Non-pigmented ciliary epithelial cell (primary cell): Measurements from ENCODE around the gene MANSC1.
"Not testable (repeated sequence)": the region's sequence is repeated elsewhere in the genome, so short reads cannot be mapped to it uniquely, and the experiment has no call there.

Source experiments
- DNase-seq: peaks from one replicate; pipeline ENCODE4 v3.0.0-alpha.2; 2010; ENCODE audit warnings: low read depth

The MANSC1 gene

DNA sequence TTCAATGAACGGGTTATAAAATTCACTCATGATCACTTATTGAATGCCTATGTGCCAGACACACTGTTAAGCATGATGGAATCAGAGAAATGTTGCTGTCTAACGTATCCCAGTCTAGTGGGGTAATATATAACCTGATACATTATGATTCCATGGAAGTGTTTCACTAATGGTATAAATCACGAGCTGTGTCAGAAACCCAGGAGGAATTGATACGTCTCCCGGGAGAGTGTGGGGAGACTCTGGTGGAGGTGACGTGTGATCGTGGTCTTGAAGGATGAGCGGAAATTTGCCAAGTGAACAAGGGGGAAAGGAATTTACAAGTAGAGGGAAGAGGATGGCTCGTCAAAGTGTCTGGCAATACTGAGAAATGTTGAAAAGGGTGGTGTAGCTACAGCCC is 26.5 kb downstream of the MANSC1 start:
- DNase-seq: no peak

DNA sequence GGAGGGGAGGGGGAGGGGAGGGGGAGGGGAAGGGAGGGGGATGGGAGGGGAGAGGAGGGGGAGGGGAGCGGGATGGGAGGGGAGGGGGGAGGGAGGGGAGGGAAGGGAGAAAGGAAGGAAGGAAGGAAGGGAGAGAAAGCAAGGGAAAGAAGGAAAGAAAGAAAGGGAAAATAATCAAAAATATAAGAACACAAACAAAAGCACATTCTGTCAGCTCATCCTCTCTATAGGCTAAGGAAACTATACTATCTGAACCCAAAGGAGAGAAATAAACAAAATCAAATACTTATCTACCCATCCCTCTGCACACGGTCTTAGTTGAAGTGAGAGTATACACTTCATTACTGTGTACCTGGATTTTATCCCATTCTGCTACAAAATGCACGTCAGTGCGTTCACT is 26.9 kb downstream of the MANSC1 start:
- no peak for DNase-seq

DNA sequence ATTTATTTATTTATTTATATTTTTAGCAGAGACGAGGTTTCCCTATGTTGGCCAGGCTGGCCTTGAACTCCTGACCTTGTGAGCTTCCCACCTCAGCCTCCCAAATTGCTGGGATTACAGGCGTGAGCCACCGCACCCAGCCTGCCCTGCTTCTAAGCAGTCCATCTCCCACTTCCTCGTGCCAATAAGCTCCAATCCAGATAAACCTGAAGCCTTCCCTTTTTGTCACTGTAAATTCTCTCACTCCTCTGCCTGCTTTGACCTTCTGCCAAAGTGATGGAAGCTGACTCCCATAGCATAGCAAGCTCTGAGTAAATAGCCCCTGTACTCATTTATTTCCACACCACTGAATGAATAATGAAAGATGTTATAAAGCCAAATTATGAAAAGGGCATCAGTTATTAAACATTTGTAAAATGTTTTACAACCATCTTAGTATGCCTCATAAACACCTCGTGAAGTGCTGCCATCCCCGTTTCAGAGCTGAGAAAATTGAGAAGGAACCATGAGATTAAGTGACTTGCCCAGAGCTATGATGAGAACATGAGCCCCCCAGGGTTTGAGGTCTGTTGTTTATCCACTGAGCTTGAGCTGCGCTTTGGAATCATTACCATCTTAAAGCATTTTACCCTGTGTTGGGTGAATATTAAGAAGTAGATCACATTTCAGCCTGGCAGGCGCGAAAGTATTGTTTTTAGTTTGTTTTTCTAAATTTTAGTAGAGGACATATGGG is 30.4 kb downstream of the MANSC1 start:
- DNase-seq: no peak

DNA sequence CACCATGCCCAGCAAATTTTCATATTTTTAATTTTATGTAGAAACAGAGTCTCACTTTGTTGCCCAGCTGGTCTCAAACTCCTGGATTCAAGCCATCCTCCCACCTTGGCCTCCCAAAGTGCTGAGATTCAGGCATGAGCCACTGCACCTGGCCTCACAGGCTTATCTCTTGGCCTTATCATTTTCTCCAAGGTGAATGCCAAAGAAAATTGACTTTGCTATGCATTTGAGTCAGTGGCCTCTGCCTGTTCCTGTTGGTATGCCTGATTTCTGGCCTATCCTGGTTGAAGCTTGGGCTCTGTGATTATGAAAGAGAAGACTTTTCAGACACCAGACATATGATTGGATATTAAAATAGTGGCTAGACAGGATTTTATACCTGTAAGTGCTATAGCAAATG is 34.2 kb downstream of the MANSC1 start:
- DNase-seq: no peak

DNA sequence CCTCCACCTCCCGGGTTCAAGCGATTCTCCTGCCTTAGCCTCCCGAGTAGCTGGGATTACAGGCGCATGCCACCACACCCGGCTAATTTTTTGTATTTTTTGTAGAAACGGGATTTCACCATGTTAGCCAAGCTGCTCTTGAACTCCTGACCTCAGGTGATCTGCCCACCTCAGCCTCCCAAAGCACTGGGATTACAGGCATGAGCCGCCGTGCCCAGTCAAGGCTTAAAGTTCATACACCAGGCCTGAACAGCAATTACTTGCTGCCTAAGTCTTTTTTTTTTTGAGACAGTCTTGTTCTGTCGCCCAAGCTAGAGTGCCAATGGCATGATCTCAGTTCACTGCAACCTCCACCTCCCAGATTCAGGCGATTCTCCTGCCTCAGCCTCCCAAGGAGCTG is 39.3 kb downstream of the MANSC1 start:
- DNase-seq: not testable (repeated sequence)

DNA sequence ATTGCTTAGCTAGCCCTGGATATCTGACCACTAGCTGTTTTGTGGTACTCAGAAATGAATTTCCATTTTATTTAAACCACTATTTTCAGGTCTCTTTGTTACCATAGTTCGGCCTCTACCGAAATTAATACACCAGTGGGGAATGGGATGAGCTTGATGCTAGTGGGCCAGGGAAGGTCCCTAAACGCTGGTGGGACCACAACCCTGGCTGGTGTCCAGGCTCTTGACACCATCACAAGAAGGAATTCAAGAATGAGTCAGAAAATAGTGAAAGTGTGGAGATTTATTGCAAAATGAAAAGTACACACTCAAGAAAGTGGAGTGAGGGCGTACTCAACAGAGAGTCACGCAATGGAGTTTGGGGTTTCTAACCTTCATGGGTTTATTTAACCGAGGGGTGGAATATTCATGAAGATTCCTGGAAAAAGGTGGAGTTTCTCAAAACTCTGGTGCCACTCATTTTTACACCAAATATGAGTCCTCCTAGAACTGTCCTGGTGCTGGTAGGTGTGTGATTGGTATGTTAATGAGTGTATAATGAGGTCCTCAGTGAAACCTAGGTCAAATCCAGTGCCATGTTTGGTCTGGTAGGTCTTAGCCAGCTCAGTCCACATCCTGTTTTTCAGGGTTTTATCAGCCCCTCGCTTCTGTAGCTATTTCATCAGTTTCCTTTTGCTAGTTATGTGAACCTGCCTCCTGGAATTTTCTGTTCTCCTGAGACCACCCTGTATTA is 44.3 kb downstream of the MANSC1 start:
- no peak for DNase-seq

DNA sequence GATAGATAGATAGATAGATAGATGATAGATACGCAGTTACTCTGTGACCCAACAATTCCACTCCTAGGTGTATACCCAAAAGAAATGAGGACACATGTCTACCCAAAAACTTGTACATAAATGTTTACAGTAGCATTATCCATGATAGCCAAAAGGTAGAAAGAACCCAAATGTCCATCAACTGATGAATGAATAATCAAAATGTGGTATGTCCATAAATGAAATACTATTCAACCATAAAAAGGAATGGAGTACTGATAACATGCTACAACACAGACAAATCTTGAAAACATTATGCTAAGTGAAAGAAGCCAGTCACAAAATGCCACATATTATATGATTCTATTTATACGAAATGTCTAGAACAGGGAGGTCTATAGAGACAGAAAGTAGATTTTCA is 47.1 kb downstream of the MANSC1 start:
- DNase-seq: no peak

DNA sequence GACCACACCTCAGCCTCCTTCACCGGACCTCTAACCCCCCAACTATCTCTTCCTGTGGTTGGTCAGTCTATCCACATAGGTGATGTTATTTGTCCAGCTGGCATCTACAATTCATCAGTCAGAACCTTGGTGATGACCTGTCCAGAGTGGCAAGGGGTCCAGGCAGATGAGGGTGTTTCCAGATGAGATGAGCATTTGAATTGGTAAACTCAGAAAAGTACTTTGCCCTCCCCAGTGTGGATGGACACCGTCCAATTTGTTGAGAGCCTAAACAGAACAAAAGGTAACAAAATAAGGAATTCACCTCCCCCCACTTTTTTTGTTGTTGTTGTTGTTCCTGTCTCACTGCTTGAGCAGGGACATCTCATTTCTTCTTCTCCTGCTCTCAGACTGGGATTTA is 48.9 kb downstream of the MANSC1 start:
- no peak for DNase-seq

DNA sequence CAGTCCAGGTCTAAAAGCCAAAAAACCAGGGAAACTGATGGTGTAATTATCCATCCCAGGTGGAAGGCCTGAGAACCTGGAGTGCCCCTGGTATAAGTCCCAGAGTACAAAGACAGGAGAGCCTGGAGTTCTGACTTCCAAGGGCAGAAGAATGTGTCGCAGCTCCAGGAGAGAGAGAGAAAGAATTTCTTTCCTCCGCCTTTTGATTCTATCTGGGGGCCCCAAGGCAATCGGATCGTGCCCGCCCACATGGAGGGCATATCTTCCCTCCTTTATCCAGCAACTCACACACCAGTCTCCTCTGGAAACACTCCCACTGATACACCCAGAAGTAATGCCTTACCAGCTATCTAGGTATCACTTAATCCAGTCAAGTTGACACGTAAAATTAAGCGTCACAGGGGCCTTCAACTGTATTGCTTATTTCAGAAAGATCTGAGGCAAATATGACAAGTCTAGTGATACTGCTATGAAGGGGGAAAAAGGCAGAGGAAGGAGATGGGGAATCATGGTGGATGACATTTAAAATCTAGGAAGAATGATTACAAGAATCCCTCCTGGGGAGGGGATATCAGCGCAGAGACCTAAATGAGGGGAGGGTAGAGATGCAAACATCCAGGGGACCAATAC is 52.7 kb downstream of the MANSC1 start:
- DNase-seq: no peak

DNA sequence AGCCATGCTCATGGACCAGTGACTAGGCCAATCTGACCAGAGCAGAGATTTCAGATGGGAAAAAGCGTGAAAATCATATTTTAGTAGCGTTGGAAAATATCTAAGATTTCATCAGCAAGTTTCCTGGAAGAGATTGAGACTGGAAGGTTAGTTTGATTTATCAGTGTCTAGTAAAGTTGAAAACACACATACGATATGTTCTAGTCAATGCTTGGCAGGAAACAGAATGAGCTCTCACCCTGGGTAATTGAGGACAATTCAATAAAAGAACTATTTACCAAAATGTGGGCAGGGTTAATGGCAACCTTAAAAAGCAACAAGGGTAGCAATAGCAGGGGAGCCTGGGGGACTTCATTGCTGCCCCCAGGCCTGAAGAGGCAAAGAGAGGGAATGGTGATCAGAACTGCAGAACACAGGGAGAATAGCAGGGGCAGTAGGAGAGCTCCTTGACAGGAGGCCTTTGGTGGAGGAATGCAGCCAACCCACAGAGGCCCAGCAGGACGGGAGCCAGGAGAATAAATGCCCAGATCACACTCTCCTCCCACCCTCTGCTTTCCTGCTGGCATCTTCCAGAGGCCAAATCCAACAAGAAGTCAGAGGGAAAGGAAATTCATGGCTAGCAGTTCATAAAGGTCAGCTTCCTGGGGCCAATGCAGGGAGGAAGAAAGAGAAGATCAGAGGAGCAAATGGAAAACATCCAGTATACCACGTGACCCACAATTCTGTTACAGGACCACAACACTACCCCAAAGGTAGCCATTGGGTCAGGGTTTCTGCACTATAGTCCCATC is 55.6 kb downstream of the MANSC1 start:
- DNase-seq: no peak

DNA sequence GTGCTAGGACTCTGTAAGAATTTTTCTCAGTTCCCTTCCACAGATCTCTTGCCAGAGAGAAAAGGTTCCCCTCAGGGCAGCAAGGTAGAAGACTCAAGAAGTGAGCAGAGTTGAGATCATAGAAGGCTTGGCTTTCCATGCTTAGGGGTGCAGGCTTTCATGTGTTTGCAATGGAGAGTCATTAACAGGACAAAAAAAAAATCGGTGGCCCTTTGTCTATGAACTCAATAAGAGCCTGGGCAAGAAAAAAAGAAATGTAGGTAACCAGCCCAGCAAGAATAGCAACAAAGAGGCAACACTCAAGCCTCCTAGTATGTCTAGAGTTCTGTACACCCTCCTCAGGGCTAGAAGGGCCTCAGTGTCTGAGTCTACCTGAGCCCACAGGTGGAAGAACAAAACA is 59.8 kb downstream of the MANSC1 start:
- no peak for DNase-seq

DNA sequence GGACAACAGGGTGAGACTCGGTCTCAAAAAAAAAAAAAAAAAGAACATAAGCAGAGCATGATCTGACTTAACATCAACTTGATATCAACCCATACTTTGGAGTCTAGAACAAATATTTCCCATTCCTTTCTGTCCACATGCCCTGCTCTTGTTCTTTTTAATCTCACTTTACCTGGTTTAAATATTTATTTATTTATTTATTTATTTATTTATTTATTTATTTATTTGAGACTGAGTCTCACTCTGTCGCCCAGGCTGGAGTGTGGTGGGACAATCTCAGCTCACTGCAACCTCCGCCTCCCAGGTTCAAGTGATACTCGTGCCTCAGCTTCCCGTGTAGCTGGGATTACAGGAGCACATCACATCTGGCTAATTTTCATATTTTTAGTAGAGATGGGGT is 63.6 kb downstream of the MANSC1 start:
- DNase-seq: no peak

DNA sequence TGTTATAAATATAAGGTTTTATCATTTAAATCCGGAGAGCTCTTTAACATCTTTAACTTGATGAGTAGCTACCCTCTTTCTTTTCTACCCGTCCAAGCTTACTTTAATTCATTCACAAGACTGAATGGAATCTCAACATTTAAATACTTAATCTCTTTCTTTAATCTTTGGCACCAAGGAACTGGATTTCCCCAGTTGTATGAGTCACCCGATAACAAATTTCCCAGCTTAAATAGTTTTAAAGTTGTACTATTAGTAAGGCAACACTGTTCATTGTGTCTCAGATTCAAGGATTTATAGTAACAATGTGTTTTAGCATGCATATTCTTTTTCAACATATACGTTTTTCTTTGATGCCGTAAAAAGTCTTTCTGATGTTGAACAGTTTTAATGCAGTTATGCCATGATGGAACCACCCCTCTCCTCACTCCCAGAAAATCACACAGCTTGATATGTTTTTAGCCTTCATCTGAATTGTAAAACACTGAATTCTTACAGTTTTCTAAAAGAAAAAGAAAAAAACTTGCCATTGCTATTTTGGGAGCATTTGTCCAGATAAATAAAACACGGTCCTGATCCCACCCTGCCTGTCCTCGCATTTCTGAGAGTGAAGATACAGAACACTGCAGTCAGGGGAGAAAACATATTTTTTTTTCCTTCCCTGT is 67.1 kb downstream of the MANSC1 start:
- peak; percentile 52 for DNase-seq

DNA sequence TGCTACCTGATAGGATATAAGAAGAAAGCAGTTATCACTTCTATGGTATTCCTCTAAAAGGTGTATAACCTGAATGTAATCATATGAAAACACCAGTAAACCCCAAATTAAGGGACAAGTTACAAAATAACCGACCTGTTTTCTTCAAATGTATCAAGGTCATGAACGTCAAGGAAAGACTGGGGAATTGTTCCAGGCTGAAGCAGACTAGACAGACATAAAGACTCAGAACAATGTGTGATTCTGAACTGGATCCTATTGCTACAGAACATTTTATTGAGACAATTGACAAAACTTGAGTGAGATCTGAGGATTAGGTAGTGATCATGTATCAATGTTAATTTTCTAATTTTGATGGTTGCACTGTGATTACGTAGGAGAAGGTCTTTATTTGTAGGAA is 67.8 kb downstream of the MANSC1 start:
- no peak for DNase-seq

DNA sequence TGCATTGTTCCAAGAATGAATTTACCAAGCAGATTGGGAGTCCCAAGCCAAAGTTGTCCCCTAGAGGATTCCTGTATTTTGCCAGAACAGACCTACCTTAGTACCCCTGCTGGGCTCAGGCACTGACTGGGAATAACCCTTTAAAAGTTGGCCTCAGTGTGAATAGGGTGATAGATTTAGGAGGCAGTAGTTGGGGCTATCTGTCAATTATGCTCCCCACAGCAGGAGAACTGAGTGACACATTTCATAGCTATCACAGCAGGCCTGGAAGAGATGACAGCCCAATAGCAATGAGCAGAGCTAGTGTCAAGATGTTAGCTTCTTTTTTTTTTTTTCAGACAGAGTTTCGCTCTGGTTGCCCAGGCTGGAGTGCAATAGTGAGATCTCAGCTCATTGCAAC is 68.9 kb downstream of the MANSC1 start:
- no peak for DNase-seq

DNA sequence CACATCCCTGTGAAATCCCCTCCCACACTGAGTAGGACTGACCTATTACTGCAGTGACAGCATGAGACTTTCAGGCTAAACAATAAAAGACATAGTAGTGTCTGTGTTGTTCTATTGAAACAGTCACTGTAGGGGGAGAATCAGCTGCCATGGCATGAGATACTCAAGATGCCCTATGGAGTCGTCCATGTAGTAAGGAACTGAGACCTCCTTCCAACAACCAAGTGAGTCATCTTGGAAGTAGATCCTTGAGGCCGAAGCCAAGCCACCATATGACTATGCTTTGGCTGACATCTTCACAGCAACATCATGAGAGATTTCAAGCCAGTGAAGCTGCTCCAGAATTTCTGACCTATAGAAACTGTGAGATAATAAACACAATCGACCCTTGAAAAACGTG is 71.1 kb downstream of the MANSC1 start:
- DNase-seq: no peak
